ENCODE data around the gene KCNJ14.
"Not testable (repeated sequence)": the region's sequence is repeated elsewhere in the genome, so short reads cannot be mapped to it uniquely, and the experiment has no call there.

GRCh38 chr19:48486706-48487105 lies 31.3 kb downstream of the KCNJ14 start:
- TF ChIP-seq POLR2A (IDR thresholded peaks at IDR 0.05): not testable (repeated sequence)
- TF ChIP-seq, protein P1, sequence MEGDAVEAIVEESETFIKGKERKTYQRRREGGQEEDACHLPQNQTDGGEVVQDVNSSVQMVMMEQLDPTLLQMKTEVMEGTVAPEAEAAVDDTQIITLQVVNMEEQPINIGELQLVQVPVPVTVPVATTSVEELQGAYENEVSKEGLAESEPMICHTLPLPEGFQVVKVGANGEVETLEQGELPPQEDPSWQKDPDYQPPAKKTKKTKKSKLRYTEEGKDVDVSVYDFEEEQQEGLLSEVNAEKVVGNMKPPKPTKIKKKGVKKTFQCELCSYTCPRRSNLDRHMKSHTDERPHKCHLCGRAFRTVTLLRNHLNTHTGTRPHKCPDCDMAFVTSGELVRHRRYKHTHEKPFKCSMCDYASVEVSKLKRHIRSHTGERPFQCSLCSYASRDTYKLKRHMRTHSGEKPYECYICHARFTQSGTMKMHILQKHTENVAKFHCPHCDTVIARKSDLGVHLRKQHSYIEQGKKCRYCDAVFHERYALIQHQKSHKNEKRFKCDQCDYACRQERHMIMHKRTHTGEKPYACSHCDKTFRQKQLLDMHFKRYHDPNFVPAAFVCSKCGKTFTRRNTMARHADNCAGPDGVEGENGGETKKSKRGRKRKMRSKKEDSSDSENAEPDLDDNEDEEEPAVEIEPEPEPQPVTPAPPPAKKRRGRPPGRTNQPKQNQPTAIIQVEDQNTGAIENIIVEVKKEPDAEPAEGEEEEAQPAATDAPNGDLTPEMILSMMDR (IDR thresholded peaks at IDR 0.05): not testable (repeated sequence)

Data from Peyer's patch (tissue), 4 donors.